ENCODE results near the gene NPSR1. TPM values are rescaled to one million over a fixed set of nuclear protein-coding genes. Genes with fewer than 3 reads are reported as not detected.

Gene NPSR1
- total and polyA plus RNA-seq, 5 donors from 2014 or later, result not detected

- H3K4me3 ChIP-seq (ENCODE audit: low read depth, low read length), result no peak overlapping the region
- H3K27ac Mint-ChIP-seq, result no peak overlapping the region
- DNase-seq, result no peak
- no peaks in the 10 kb centered on the region for H3K9me3 ChIP-seq (ENCODE audit: control insufficient read depth in 2 of 2, low read length in 2 of 2)
- H3K4me3 Mint-ChIP-seq, result no peak overlapping the region
- no peak overlapping the region for H3K27ac ChIP-seq (ENCODE audit: insufficient read depth, low read length, poor library complexity, severe bottlenecking)
- H3K27me3 ChIP-seq (ENCODE audit: control insufficient read depth, insufficient read depth, low read length), result peaks cover 7% of the 10 kb centered on the region
- H3K4me1 Mint-ChIP-seq, result peaks cover 0 to 2% (median under 1%) of the 10 kb centered on the region in 4 donors
- H3K4me1 ChIP-seq (ENCODE audit: control insufficient read depth, insufficient read depth, low read length, poor library complexity, severe bottlenecking), result no peaks in the 10 kb centered on the region
- H3K27me3 Mint-ChIP-seq, result peaks cover 9% of the 10 kb centered on the region
- H3K36me3 ChIP-seq (ENCODE audit: control insufficient read depth, insufficient read depth, low read length), result no peaks in the 10 kb centered on the region
- H3K9me3 Mint-ChIP-seq, result peaks cover 0 to 5% (median 0%) of the 10 kb centered on the region in 7 donors
- no peaks in the 10 kb centered on the region for H3K36me3 Mint-ChIP-seq
- ATAC-seq (ENCODE audit: low read depth in 2 of 2), result no peak
Observed at GRCh38 chr7:34838329-34838728, 180.3 kb downstream of the NPSR1 start.

GRCh38 chr7:34839645-34840044, 181.6 kb downstream of the NPSR1 start:
- no peaks in the 10 kb centered on the region for H3K4me1 ChIP-seq (ENCODE audit: control insufficient read depth, insufficient read depth, low read length, poor library complexity, severe bottlenecking)
- peaks cover 4% of the 10 kb centered on the region for H3K27me3 ChIP-seq (ENCODE audit: control insufficient read depth, insufficient read depth, low read length)
- no peaks in the 10 kb centered on the region for H3K36me3 Mint-ChIP-seq
- H3K4me3 Mint-ChIP-seq, result no peak overlapping the region
- peaks cover 9% of the 10 kb centered on the region for H3K27me3 Mint-ChIP-seq
- H3K4me1 Mint-ChIP-seq, result peaks cover 0 to 2% (median under 1%) of the 10 kb centered on the region in 4 donors
- no peaks in the 10 kb centered on the region for H3K36me3 ChIP-seq (ENCODE audit: control insufficient read depth, insufficient read depth, low read length)
- no peaks in the 10 kb centered on the region for H3K9me3 ChIP-seq (ENCODE audit: control insufficient read depth in 2 of 2, low read length in 2 of 2)
- no peak overlapping the region for H3K27ac Mint-ChIP-seq
- H3K27ac ChIP-seq (ENCODE audit: insufficient read depth, low read length, poor library complexity, severe bottlenecking), result no peak overlapping the region
- no peak overlapping the region for H3K4me3 ChIP-seq (ENCODE audit: low read depth, low read length)
- peaks cover 0 to 5% (median 0%) of the 10 kb centered on the region in 7 donors for H3K9me3 Mint-ChIP-seq
- DNase-seq (no peak), ATAC-seq (ENCODE audit: low read depth in 2 of 2) (no peak)

GRCh38 chr7:34840176-34840785, 182.3 kb downstream of the NPSR1 start:
- Histone ChIP-seq H3K9me3 (ENCODE audit: control insufficient read depth in 2 of 2, low read length in 2 of 2) (no peaks in the 10 kb centered on the region), H3K4me3 (ENCODE audit: low read depth, low read length) (no peak overlapping the region), H3K27ac (ENCODE audit: insufficient read depth, low read length, poor library complexity, severe bottlenecking) (no peak overlapping the region), H3K27me3 (ENCODE audit: control insufficient read depth, insufficient read depth, low read length) (peaks cover 2% of the 10 kb centered on the region), H3K4me1 (ENCODE audit: control insufficient read depth, insufficient read depth, low read length, poor library complexity, severe bottlenecking) (no peaks in the 10 kb centered on the region), H3K36me3 (ENCODE audit: control insufficient read depth, insufficient read depth, low read length) (no peaks in the 10 kb centered on the region)
- Mint-ChIP-seq H3K36me3 (no peaks in the 10 kb centered on the region), H3K4me3 (no peak overlapping the region), H3K27ac (no peak overlapping the region), H3K27me3 (peaks cover 9% of the 10 kb centered on the region), H3K9me3 (peaks cover 0 to 6% (median 0%) of the 10 kb centered on the region in 7 donors), H3K4me1 (peaks cover 0 to 3% (median under 1%) of the 10 kb centered on the region in 4 donors)
- no peak for ATAC-seq (ENCODE audit: low read depth in 2 of 2)
- DNase-seq, result no peak

- H3K9me3 ChIP-seq (ENCODE audit: control insufficient read depth in 2 of 2, low read length in 2 of 2), result no peaks in the 10 kb centered on the region
- peaks cover 0 to 6% (median under 1%) of the 10 kb centered on the region in 4 donors for H3K4me1 Mint-ChIP-seq
- H3K36me3 Mint-ChIP-seq, result no peaks in the 10 kb centered on the region
- peaks cover under 1% of the 10 kb centered on the region for H3K27me3 ChIP-seq (ENCODE audit: control insufficient read depth, insufficient read depth, low read length)
- H3K27ac ChIP-seq (ENCODE audit: insufficient read depth, low read length, poor library complexity, severe bottlenecking), result no peak overlapping the region
- ATAC-seq (ENCODE audit: low read depth in 2 of 2) (no peak), DNase-seq (no peak)
- no peak overlapping the region for H3K4me3 Mint-ChIP-seq
- H3K27me3 Mint-ChIP-seq, result peaks cover 6% of the 10 kb centered on the region
- no peak overlapping the region for H3K4me3 ChIP-seq (ENCODE audit: low read depth, low read length)
- H3K9me3 Mint-ChIP-seq, result peaks cover 0 to 6% (median 0%) of the 10 kb centered on the region in 7 donors
- H3K36me3 ChIP-seq (ENCODE audit: control insufficient read depth, insufficient read depth, low read length), result no peaks in the 10 kb centered on the region
- H3K4me1 ChIP-seq (ENCODE audit: control insufficient read depth, insufficient read depth, low read length, poor library complexity, severe bottlenecking), result no peaks in the 10 kb centered on the region
- H3K27ac Mint-ChIP-seq, result no peak overlapping the region
Observed at GRCh38 chr7:34841326-34841725, 183.3 kb downstream of the NPSR1 start.

- H3K36me3 ChIP-seq (ENCODE audit: control insufficient read depth, insufficient read depth, low read length), result no peaks in the 10 kb centered on the region
- no peaks in the 10 kb centered on the region for H3K9me3 ChIP-seq (ENCODE audit: control insufficient read depth in 2 of 2, low read length in 2 of 2)
- DNase-seq (no peak), ATAC-seq (ENCODE audit: low read depth in 2 of 2) (no peak)
- H3K27me3 ChIP-seq (ENCODE audit: control insufficient read depth, insufficient read depth, low read length), result no peaks in the 10 kb centered on the region
- H3K4me1 ChIP-seq (ENCODE audit: control insufficient read depth, insufficient read depth, low read length, poor library complexity, severe bottlenecking), result no peaks in the 10 kb centered on the region
- no peak overlapping the region for H3K4me3 ChIP-seq (ENCODE audit: low read depth, low read length)
- Mint-ChIP-seq H3K9me3 (peaks cover 0 to 8% (median 0%) of the 10 kb centered on the region in 7 donors), H3K36me3 (no peaks in the 10 kb centered on the region), H3K4me3 (no peak overlapping the region), H3K4me1 (peaks cover 0 to 6% (median under 1%) of the 10 kb centered on the region in 4 donors), H3K27me3 (peaks cover 4% of the 10 kb centered on the region), H3K27ac (no peak overlapping the region)
- H3K27ac ChIP-seq (ENCODE audit: insufficient read depth, low read length, poor library complexity, severe bottlenecking), result no peak overlapping the region
Observed at GRCh38 chr7:34842782-34843181, 184.8 kb downstream of the NPSR1 start.

- DNase-seq (no peak), ATAC-seq (ENCODE audit: low read depth in 2 of 2) (no peak)
- Mint-ChIP-seq H3K36me3 (no peaks in the 10 kb centered on the region), H3K27ac (no peak overlapping the region), H3K4me3 (no peak overlapping the region), H3K4me1 (peaks cover 0 to 4% (median 0%) of the 10 kb centered on the region in 4 donors), H3K9me3 (peaks cover 0 to 8% (median 0%) of the 10 kb centered on the region in 7 donors), H3K27me3 (peaks cover 2% of the 10 kb centered on the region)
- Histone ChIP-seq H3K4me3 (ENCODE audit: low read depth, low read length) (no peak overlapping the region), H3K9me3 (ENCODE audit: control insufficient read depth in 2 of 2, low read length in 2 of 2) (no peaks in the 10 kb centered on the region), H3K36me3 (ENCODE audit: control insufficient read depth, insufficient read depth, low read length) (no peaks in the 10 kb centered on the region), H3K27me3 (ENCODE audit: control insufficient read depth, insufficient read depth, low read length) (no peaks in the 10 kb centered on the region), H3K27ac (ENCODE audit: insufficient read depth, low read length, poor library complexity, severe bottlenecking) (no peak overlapping the region), H3K4me1 (ENCODE audit: control insufficient read depth, insufficient read depth, low read length, poor library complexity, severe bottlenecking) (no peaks in the 10 kb centered on the region)
Observed at GRCh38 chr7:34844406-34844805, 186.4 kb downstream of the NPSR1 start.

GRCh38 chr7:34844936-34845665, 187.1 kb downstream of the NPSR1 start:
- no peaks in the 10 kb centered on the region for H3K27me3 ChIP-seq (ENCODE audit: control insufficient read depth, insufficient read depth, low read length)
- no peaks in the 10 kb centered on the region for H3K9me3 ChIP-seq (ENCODE audit: control insufficient read depth in 2 of 2, low read length in 2 of 2)
- H3K36me3 ChIP-seq (ENCODE audit: control insufficient read depth, insufficient read depth, low read length), result no peaks in the 10 kb centered on the region
- H3K4me1 Mint-ChIP-seq, result peaks cover 0 to 4% (median 0%) of the 10 kb centered on the region in 4 donors
- H3K4me1 ChIP-seq (ENCODE audit: control insufficient read depth, insufficient read depth, low read length, poor library complexity, severe bottlenecking), result no peaks in the 10 kb centered on the region
- H3K4me3 ChIP-seq (ENCODE audit: low read depth, low read length), result no peak overlapping the region
- no peak overlapping the region for H3K27ac Mint-ChIP-seq
- no peaks in the 10 kb centered on the region for H3K36me3 Mint-ChIP-seq
- DNase-seq (peak in 1 of 3 donors; percentile 18), ATAC-seq (ENCODE audit: low read depth in 2 of 2) (no peak)
- no peak overlapping the region for H3K27ac ChIP-seq (ENCODE audit: insufficient read depth, low read length, poor library complexity, severe bottlenecking)
- H3K4me3 Mint-ChIP-seq, result no peak overlapping the region
- H3K27me3 Mint-ChIP-seq, result no peaks in the 10 kb centered on the region
- H3K9me3 Mint-ChIP-seq, result peaks cover 0 to 8% (median 0%) of the 10 kb centered on the region in 7 donors
